Common myeloid progenitor, CD34-positive (primary cell): ENCODE measurements around the gene SDK2.
A peak's percentile ranks its signal among the peaks of the same experiment; 100 is the strongest.

Experiments used
- CTCF ChIA-PET: fragments of 350-600 bp; sonication (Branson Sonifier 250); formaldehyde crosslinking; loops from one replicate; lab custom pipeline; 2021; ENCODE audit warnings: antibody characterized with exemption; lab: Charles Lee
- POLR2A ChIA-PET: fragments of 350-600 bp; sonication (Branson Sonifier 250); formaldehyde crosslinking; loops from one replicate; lab custom pipeline; 2021; ENCODE audit warnings: antibody characterized with exemption; lab: Charles Lee
- DNase-seq, 3 donors: peaks; one replicate each; pipeline versions ENCODE4 v3.0.0 to v3.0.0-alpha.2; 2013
- H3K27ac ChIP-seq, 2 experiments: 1 replicate in 1 of 2; 2 replicates in 1 of 2; pipeline ENCODE4 v1.7.0; 2013; ENCODE audit warnings: inconsistent platforms in 2 of 2, low read length in 2 of 2, mild to moderate bottlenecking in 2 of 2, low read depth in 1 of 2, moderate library complexity in 1 of 2; ENCODE audit not compliant: severe bottlenecking in 2 of 2, insufficient read depth in 1 of 2, poor library complexity in 1 of 2
- H3K27me3 ChIP-seq, 5 experiments: replicated peaks in 2 of 5; 1 replicate in 3 of 5; 2 replicates in 2 of 5; pipeline versions ENCODE4 v1.6.1 to v1.7.0; 2013; ENCODE audit warnings: low read length in 4 of 5, mild to moderate bottlenecking in 2 of 5, moderate library complexity in 2 of 5, inconsistent platforms in 1 of 5; ENCODE audit not compliant: insufficient read depth in 5 of 5, control insufficient read depth in 4 of 5
- H3K36me3 ChIP-seq, 4 experiments: 1 replicate in 2 of 4; 2 replicates in 2 of 4; pipeline versions ENCODE4 v1.6.1 to v1.7.0; 2013; ENCODE audit warnings: low read length in 3 of 4, control low read depth in 1 of 4, mild to moderate bottlenecking in 1 of 4; ENCODE audit not compliant: control insufficient read depth in 4 of 4, insufficient read depth in 4 of 4
- H3K4me1 ChIP-seq, 4 experiments: 1 replicate in 3 of 4; 2 replicates in 1 of 4; pipeline versions ENCODE4 v1.6.1 to v1.7.1; 2013; ENCODE audit warnings: low read length in 3 of 4, mild to moderate bottlenecking in 3 of 4, control low read depth in 1 of 4, inconsistent platforms in 1 of 4, moderate library complexity in 1 of 4; ENCODE audit not compliant: control insufficient read depth in 4 of 4, insufficient read depth in 4 of 4; ENCODE audit errors: control extremely low read depth in 1 of 4
- H3K4me3 ChIP-seq, 7 experiments: 1 replicate in 4 of 7; 2 replicates in 3 of 7; pipeline versions ENCODE4 v1.5.1 to v1.7.0; 2013; ENCODE audit warnings: mild to moderate bottlenecking in 7 of 7, low read length in 6 of 7, moderate library complexity in 6 of 7, inconsistent platforms in 2 of 7, low read depth in 2 of 7, control low read depth in 1 of 7; ENCODE audit not compliant: insufficient read depth in 4 of 7, control insufficient read depth in 1 of 7; ENCODE audit errors: extremely low read depth in 1 of 7
- H3K9me3 ChIP-seq, 5 experiments: 1 replicate in 4 of 5; 2 replicates in 1 of 5; pipeline versions ENCODE4 v1.6.1 to v1.7.1; 2013; ENCODE audit warnings: low read length in 4 of 5, mild to moderate bottlenecking in 2 of 5, inconsistent platforms in 1 of 5, low read depth in 1 of 5, moderate library complexity in 1 of 5; ENCODE audit not compliant: control insufficient read depth in 4 of 5, insufficient read depth in 2 of 5; ENCODE audit errors: control extremely low read depth in 1 of 5
- WGBS: methylation state at CpG from one replicate; pipeline ENCODE4 v1.1.5; 2013; ENCODE audit not compliant: insufficient coverage; 5-methylcytosine and 5-hydroxymethylcytosine counted together

SDK2 gene

DNA sequence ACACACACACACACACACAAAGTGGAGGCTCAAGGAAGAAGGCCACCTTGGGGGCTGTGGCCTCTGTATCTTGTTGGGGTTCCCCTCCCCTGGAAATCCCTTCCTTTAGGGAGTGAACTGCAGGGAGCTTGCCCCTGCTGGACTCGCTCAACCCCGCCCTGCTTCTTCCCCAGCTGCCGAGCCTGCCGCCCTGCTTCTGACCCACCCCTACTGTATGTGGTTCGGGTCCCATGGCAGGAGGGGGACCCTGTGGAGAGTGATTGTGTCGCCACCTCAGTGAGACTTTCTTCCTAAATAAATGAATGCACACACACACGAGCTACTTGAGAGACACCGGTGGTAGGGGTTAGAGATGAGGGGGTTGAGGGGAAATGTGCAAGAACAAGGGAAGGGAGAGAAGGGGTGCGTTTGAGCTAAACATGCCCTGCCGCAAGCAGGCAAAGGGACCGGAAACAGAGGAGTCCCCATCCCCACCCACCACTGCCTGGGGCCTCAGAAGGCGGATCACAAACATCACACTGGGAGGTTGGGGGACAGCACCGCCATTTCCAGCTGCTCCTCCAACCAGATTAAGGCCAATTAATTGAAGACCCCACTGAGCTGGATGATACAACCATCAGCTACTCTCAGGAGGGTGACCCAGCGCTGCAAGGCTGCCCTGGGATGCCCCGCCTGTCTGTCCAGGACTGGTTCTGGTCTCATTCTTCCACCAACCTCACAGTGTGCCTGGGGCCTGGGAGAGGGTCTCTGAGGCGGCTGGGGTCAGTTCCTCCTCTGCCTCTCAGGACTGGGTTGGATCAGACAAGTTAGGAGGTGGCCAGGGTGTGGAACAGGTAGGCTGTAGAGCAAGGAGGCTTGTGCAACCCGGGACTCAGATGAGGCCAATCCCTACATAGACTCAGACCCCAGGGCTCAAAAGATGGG is 98.9 kb downstream of the SDK2 start:
- Histone ChIP-seq H3K36me3 (no peaks in the 10 kb centered on the region), H3K4me3 (no peak overlapping the region), H3K27me3 (no peaks in the 10 kb centered on the region), H3K4me1 (peaks cover 2 to 40% (median 20%) of the 10 kb centered on the region in 4 experiments), H3K27ac (no peak overlapping the region), H3K9me3 (no peaks in the 10 kb centered on the region)
- 80% methylated on average over 5 of the region's 17 CpGs for WGBS
- peak in 1 of 3 donors; percentile 45 for DNase-seq
- ChIA-PET POLR2A (no interaction called here), CTCF (interaction anchor here (0.7 kb wide), 1 partner anchor 101 kb away, joined by 3 read pairs; no protein-coding TSS in a partner anchor)

DNA sequence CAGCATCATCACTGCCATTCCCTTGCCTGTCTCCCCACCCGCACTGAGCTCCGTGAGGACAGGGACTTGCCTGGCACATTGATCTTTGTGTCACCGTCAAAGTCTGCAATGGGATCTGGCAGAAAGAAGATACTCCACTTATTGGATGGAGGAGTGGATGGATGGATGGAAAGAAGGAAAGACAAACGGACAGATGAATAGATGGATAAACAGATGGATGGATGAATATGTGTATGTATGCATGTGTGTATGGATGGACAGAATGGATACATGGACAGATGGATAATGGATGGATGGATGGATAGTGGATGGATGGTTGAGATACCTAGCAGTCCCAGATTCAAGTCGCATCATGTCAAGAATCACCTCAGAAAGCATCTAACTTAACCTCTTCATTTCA is 99.9 kb downstream of the SDK2 start:
- Histone ChIP-seq H3K27me3 (no peaks in the 10 kb centered on the region), H3K9me3 (no peaks in the 10 kb centered on the region), H3K4me3 (no peak overlapping the region), H3K27ac (no peak overlapping the region), H3K36me3 (no peaks in the 10 kb centered on the region), H3K4me1 (peaks cover 2 to 30% (median 15%) of the 10 kb centered on the region in 4 experiments)
- WGBS = 100% methylated on average over 3 of the region's 5 CpGs
- CTCF ChIA-PET = no interaction called here
- POLR2A ChIA-PET = no interaction called here
- DNase-seq = no peak

DNA sequence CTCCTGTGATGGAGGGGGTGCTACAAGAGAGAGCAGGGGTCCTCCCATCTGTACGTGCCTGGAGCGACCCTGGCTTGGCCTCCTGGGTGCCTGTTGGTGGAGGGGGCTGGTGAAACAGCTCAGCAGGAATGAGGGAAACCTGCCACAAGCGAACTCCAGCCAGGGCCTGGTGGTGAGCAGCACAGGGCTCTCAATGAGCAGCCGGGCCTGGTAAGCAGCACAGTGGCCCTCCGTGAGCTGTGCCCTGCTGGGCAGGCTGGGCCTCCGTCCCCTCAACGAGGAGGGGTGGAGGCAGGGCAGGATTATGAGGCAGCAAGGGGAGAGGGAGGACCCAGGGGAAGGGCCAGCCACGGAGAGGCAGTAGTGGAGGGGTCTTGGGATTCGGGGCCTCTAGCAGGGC is 101.9 kb downstream of the SDK2 start:
- POLR2A ChIA-PET = no interaction called here
- CTCF ChIA-PET = no interaction called here
- peaks cover 2 to 13% (median 7%) of the 10 kb centered on the region in 4 experiments for H3K4me1 ChIP-seq
- 90% methylated on average over 6 of the region's 9 CpGs for WGBS
- DNase-seq = no peak
- no peak overlapping the region for H3K27ac ChIP-seq
- H3K4me3 ChIP-seq = no peak overlapping the region
- no peaks in the 10 kb centered on the region for H3K27me3 ChIP-seq
- no peaks in the 10 kb centered on the region for H3K36me3 ChIP-seq
- H3K9me3 ChIP-seq = no peaks in the 10 kb centered on the region

DNA sequence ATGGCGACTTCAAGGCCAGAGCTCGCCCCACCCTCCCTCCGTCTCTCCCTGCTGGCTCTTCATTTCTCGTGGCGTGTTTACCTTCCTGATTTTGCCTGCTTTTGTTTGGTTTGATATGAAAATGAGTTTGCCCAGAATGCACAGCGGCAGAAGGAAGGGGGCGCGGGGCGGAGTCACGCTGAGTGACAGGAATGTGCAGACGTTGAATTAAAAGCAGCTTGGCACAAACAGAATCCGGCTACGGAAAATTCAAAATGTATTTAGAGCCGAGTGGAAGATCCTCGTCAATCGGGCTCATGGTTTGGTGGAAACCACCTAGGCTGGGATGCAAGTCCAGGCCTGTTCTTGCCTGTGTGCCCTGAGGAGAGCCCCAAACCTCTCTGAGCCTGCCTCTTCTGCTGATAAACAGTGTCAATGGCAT is 102.7 kb downstream of the SDK2 start:
- H3K27ac ChIP-seq = no peak overlapping the region
- H3K9me3 ChIP-seq = no peaks in the 10 kb centered on the region
- WGBS = 91% methylated on average over 16 of the region's 16 CpGs
- no peaks in the 10 kb centered on the region for H3K36me3 ChIP-seq
- ChIA-PET CTCF (interaction anchor here (0.6 kb wide), 1 partner anchor 111 kb away, joined by 3 read pairs; no protein-coding TSS in a partner anchor), POLR2A (no interaction called here)
- no peak overlapping the region for H3K4me3 ChIP-seq
- H3K27me3 ChIP-seq = no peaks in the 10 kb centered on the region
- no peak for DNase-seq
- peaks cover 0 to 6% (median 2%) of the 10 kb centered on the region in 4 experiments for H3K4me1 ChIP-seq

DNA sequence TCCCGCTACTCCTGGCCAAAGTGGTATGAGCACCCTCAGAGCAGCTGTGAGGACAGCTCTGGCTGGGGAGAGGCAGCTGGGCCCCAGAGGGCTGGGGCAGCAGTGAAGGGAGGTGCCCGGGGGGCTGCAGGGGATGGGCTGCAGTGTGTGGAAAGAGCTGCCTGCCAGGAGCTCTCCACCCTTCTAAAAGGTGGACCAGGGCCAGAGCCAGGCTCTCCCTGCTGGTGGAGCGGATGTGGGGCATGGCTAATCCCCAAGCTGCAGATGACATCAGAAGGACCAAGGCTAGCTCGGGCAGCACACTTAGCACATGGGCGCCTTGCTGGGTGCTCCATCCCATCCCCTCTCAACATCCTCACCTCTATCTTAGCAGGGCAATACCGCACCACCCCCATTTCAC is 103.1 kb downstream of the SDK2 start:
- no peaks in the 10 kb centered on the region for H3K9me3 ChIP-seq
- CTCF ChIA-PET = interaction anchor here (0.6 to 1.2 kb wide), 2 partner anchors 14 to 111 kb away, joined by 3 to 4 read pairs; no protein-coding TSS in a partner anchor
- no peak for DNase-seq
- 93% methylated on average over 5 of the region's 6 CpGs for WGBS
- no peak overlapping the region for H3K27ac ChIP-seq
- POLR2A ChIA-PET = no interaction called here
- H3K4me3 ChIP-seq = no peak overlapping the region
- no peaks in the 10 kb centered on the region for H3K36me3 ChIP-seq
- H3K4me1 ChIP-seq = peaks cover 0 to 1% (median 0%) of the 10 kb centered on the region in 4 experiments
- H3K27me3 ChIP-seq = no peaks in the 10 kb centered on the region

DNA sequence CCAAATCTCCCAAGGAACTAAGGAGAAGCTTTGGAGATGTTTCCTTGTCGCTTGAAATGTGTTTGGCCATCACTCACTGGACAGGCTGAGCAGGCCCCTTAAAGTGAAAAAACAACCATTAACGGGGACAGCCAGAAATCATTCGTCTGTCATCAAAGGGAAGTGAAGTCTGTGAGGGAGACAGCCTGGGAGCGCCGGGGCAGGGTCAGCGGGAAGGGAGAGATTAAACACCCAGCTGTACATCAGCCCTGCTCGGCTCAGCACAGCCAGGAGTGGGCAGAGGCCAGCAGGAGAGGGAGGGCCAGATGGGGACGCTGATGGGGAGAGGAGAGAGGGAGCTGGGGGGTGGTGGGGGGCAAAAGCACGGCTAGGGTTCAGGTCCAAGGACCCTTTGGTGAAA is 105.1 kb downstream of the SDK2 start:
- H3K4me3 ChIP-seq = no peak overlapping the region
- no peaks in the 10 kb centered on the region for H3K36me3 ChIP-seq
- H3K27me3 ChIP-seq = no peaks in the 10 kb centered on the region
- 69% methylated on average over 8 of the region's 9 CpGs for WGBS
- no peaks in the 10 kb centered on the region for H3K9me3 ChIP-seq
- POLR2A ChIA-PET = no interaction called here
- CTCF ChIA-PET = interaction anchor here (0.6 to 0.9 kb wide), 2 partner anchors 117 to 173 kb away, joined by 3 to 5 read pairs; no protein-coding TSS in a partner anchor
- DNase-seq = no peak
- no peak overlapping the region for H3K27ac ChIP-seq
- no peaks in the 10 kb centered on the region for H3K4me1 ChIP-seq

DNA sequence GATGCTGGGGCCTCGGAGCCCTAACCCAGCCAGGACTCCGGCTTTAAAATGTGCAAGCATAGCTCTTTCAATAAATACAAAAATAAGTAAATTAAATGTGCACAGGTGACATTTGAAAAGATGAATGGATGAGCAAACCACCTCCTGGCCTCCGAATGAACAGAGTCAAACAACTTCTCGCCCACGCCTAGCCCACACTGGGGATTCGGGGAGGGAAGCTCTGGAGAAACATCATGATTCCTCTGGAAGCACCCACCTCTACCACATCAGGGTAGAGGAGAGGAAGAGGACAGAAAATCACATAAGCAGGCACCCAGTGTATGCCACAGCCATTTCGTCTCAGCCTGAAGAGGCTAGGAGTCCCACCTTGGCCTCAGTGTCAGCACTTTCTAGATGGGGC is 105.8 kb downstream of the SDK2 start:
- H3K36me3 ChIP-seq = no peaks in the 10 kb centered on the region
- H3K27me3 ChIP-seq = no peaks in the 10 kb centered on the region
- CTCF ChIA-PET = interaction anchor here (1.1 kb wide), 1 partner anchor 11 kb away, joined by 3 read pairs; no protein-coding TSS in a partner anchor
- POLR2A ChIA-PET = no interaction called here
- no peak overlapping the region for H3K4me3 ChIP-seq
- no peaks in the 10 kb centered on the region for H3K9me3 ChIP-seq
- H3K4me1 ChIP-seq = no peaks in the 10 kb centered on the region
- H3K27ac ChIP-seq = no peak overlapping the region
- no peak for DNase-seq
- 100% methylated on average over 4 of the region's 7 CpGs for WGBS
